VCaP (cell line): ENCODE data around the gene RDH13.
"Not testable (repeated sequence)": the region's sequence is repeated elsewhere in the genome, so short reads cannot be mapped to it uniquely, and the experiment has no call there.

Source experiments
- H3K27ac ChIP-seq: fragments of 450-650 bp; 2 replicates; pipeline ENCODE4 v1.5.1; 2017
- TF ChIP-seq, protein P1 (sequence below): fragments of 450-650 bp; conservative IDR thresholded peaks from 2 replicates; pipeline ENCODE4 v1.5.1; 2017; ENCODE audit warnings: mild to moderate bottlenecking, moderate library complexity

RDH13 gene

GRCh38 chr19:55012306-55012705 is 50.6 kb downstream of the RDH13 start:
- TF ChIP-seq, protein P1, sequence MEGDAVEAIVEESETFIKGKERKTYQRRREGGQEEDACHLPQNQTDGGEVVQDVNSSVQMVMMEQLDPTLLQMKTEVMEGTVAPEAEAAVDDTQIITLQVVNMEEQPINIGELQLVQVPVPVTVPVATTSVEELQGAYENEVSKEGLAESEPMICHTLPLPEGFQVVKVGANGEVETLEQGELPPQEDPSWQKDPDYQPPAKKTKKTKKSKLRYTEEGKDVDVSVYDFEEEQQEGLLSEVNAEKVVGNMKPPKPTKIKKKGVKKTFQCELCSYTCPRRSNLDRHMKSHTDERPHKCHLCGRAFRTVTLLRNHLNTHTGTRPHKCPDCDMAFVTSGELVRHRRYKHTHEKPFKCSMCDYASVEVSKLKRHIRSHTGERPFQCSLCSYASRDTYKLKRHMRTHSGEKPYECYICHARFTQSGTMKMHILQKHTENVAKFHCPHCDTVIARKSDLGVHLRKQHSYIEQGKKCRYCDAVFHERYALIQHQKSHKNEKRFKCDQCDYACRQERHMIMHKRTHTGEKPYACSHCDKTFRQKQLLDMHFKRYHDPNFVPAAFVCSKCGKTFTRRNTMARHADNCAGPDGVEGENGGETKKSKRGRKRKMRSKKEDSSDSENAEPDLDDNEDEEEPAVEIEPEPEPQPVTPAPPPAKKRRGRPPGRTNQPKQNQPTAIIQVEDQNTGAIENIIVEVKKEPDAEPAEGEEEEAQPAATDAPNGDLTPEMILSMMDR = no peak
- no peak overlapping the region for H3K27ac ChIP-seq

GRCh38 chr19:55010561-55010960 is 52.4 kb downstream of the RDH13 start:
- not testable (repeated sequence) for H3K27ac ChIP-seq

- not testable (repeated sequence) for H3K27ac ChIP-seq
Measured at GRCh38 chr19:55008781-55009180, 54.2 kb downstream of the RDH13 start.

GRCh38 chr19:55008189-55008588 is 54.8 kb downstream of the RDH13 start:
- peak overlapping the region; percentile 41; the same call in 1 of the 2 replicates for H3K27ac ChIP-seq

DNA sequence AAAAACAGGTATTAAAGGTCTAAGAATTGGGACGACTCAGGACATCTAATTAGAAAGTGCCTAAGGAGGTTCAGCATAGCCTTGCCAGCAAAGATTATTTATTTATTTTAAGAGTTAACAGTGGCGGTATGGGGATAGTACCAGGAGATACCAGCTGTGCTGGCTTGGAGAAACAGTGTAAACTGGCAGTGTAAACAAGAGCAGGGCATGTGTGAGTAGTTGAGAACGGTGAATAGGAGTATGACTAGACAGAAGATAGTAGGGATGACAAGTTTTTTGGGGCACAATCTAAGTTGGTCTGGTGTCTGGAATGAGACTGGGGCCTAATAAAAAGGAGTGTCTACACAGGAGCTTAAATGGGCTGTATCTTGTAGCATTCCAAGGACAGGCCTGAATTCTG is 55.4 kb downstream of the RDH13 start:
- H3K27ac ChIP-seq = peak overlapping the region; percentile 41; the same call in 1 of the 2 replicates

GRCh38 chr19:55006795-55007194 is 56.2 kb downstream of the RDH13 start:
- H3K27ac ChIP-seq = peak overlapping the region; percentile 41; the same call in 1 of the 2 replicates

GRCh38 chr19:55005684-55006488 is 57.1 kb downstream of the RDH13 start:
- H3K27ac ChIP-seq = no peak overlapping the region

GRCh38 chr19:55000761-55001160 is 62.2 kb downstream of the RDH13 start:
- no peak overlapping the region for H3K27ac ChIP-seq
- TF ChIP-seq, protein P1 = no peak

More at GRCh38 chr19:55005684-55006488, 57.1 kb downstream of the RDH13 start:
- TF ChIP-seq, protein P1 = no peak

DNA sequence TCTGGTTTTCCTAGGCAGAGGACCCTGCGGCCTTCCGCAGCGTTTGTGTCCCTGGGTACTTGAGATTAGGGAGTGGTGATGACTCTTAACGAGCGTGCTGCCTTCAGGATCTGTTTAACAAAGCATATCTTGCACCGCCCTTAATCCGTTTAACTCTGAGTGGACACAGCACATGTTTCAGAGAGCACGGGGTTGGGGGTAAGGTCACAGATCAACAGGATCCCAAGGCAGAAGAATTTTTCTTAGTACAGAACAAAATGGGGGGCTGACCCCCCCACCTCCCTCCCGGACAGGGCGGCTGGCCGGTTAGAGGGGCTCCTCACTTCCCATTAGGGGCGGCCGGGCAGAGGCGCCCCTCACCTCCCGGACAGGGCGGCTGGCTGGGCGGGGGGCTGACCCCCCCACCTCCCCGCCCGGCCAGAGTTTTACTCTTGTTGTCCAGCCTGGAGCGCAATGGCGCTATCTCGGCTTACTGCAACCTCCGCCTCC is 64.2 kb downstream of the RDH13 start:
- H3K27ac ChIP-seq = not testable (repeated sequence)

DNA sequence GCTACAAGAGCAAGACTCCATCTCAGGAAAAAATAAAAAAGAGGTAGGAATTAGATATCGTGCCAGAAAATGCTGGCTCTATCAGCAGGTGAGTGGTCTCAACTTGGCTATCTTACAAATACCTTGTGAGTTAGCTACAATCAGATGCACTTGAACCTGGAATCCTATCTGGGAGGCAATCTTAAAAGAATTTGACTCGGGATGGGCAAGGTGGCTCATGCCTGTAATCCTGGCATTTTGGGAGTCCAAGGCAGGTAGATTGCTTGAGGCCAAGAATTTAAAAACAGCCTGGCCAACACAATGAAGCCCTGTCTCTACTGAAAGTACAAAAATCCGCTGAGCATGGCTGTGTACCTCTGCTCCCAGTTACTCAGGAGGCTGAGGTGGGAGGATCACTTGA is 67.4 kb downstream of the RDH13 start:
- H3K27ac ChIP-seq = no peak overlapping the region
- TF ChIP-seq, protein P1 = no peak
